CD4-positive, alpha-beta T cell treated with Interleukin-6 for 4 hours (primary cell): Measurements from ENCODE around the gene GNAO1.

Experiments used
- DNase-seq: peaks from one replicate; pipeline ENCODE4 v3.0.0-alpha.2; 2020; ENCODE audit warnings: mixed read lengths

Gene GNAO1

DNA sequence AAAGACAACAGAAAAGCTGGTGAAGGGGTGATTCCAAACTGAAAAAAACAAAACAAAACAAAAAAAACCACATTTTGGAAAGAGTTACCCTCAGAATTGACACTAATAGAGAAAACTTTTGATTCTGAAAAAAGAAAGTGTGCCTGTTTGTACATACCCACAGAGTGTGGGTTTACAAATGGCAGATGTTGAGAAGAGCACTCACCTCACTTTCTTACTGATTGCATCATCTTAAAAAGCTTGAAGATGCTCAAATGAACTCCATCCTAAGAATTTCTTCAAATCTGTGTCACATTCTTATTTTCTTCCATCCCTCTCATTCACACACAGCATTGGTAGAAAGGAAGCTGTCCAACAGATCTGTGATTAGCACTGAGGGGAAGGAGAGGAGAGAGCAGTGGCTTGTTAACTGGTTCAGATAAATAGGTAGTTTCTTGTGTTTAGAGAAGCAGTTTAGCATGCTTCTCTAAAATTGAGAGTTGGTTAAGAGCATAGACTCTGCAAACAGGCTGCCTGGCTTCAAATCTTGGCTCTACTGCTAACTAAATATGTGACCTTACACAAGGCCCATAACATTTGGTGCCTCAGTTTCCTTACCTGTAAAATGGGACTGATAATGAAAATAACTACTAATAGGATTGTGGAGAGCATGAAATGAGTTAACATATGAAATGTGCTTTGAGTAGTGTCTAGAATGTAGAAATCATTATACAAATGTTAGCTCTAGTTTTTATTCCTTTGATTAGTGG, 6.9 kb downstream of the GNAO1 start:
- no peak for DNase-seq

DNA sequence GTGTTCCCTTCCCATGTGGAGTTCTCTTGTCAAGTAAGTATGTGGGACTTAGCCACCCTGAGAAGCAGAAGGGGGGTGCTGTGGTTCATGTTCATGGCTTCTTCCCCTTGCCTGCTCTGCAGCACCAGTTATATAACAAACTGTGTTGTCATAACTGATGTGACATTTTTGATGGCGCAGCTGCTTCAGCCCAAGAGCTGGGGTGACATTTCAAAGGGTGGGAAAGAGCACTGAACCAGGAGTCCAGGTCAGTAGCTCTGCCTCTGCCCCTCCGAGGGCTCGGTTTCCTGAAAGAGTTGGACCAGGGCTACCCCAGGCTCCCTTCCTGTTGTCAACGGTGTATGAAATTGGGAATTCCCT, 7.4 kb downstream of the GNAO1 start:
- no peak for DNase-seq

DNA sequence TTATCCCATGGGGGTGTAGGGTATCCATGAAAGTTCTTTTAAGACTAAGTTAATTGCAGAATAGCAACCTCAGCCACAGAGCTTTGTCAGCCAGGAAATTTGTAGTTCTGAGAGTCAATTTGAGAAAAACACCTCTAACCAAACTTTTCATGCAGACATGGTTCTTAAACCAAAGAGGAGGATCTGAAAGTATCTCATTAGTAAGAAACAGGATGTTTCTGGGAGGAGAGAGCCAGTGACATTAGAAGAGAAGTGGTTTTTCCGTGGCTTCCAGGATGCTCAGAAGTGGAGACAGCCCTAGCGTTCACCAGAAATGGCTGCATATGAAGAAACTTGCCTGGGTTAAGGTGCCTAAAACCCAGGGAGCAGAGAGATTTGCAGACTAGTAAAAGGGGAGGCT, 7.9 kb downstream of the GNAO1 start:
- peak; percentile 26 for DNase-seq

DNA sequence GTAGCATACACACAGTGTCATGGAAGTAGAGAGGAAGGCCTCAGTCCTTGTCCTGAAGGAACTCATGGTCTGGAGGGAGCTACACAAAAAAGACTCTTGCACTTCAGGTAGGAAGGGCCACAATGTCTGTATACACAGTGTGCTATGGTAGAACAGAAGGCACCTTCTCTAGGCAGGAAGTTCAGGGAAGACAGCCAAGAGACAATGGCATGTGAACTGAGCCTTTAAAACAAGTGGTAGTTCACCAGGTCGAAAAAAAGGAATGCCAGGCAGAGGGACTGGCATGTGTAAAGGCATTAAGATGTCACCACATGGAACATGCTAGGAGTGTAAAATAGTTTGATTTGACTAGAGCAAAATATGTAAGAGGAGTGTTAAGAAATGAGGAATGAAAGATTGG, 9.7 kb downstream of the GNAO1 start:
- no peak for DNase-seq

DNA sequence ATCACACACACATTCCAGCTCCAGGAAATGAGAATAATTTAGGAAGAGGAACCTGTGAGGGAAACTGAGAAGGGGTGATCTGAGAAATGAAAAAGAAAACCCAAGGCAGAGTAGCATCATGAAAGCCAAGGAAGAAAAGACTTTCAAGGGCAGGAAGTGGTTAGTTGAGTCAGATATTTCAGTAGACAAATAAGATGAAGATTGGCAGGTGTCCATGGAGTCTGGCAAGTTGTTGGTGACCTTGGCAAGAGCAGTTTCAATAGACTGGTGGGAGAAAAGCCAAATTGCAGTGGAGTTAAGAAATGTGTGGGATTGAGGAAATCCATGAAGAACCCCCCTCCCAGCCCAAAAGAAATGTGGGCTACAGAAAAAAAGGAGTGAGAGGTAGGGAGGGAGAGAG, 10.7 kb downstream of the GNAO1 start:
- peak; percentile 57 for DNase-seq

DNA sequence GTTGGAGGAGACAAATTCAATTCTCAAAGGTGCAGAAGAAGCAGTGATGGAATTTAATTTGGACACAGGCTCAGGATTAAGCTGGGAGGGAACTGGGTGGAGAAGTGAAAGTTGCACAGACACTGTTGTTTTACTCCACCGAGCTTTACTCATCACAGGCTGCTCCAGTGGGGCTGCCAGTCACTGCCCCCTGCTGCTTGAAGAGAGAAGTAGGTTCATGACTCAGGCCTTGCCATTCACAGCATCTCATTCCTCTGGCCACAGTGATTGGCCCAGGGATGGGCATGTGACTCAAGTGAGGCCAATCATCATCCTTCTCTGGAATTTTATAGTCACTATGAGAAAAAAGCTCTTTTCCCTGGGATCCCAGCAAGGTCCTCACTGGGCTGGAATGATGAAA, 11.8 kb downstream of the GNAO1 start:
- peak; percentile 68 for DNase-seq

DNA sequence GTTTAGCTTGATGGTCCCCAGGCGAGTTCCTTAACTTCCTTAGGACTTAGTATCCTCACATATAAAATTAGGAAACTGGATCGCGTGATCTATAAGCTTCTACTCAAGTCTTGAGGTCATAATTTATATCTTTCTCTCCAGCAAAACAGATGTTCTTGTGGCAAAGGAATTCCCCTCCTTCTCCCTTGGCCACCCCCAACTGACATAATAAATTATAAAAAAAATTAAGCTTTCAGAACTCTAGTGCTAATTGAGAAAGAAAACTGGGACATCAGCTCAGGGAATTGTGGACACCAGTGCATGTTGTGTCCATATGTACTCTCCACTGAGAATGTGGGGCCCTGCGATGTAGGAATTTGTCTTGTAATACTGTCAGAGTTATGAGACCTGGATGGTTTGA, 13.5 kb downstream of the GNAO1 start:
- no peak for DNase-seq

DNA sequence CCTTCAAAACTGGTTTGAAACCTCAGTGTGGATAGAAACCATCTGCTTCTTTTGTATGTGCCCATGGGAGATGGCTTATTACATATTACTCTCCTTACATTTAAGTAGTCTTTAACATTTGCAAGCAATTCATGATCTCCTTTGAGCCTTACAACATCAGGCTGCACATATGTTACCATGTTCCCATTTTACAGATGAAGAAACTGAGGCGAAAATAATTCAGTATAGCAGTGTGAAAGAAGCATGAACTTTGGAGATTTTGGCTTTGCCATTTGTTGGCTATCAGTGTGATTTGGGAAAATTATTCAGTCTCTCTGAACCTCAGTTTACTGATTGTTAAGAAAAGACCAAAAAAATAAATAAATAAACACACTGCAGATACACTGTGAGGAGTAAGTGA, 15.7 kb downstream of the GNAO1 start:
- no peak for DNase-seq

DNA sequence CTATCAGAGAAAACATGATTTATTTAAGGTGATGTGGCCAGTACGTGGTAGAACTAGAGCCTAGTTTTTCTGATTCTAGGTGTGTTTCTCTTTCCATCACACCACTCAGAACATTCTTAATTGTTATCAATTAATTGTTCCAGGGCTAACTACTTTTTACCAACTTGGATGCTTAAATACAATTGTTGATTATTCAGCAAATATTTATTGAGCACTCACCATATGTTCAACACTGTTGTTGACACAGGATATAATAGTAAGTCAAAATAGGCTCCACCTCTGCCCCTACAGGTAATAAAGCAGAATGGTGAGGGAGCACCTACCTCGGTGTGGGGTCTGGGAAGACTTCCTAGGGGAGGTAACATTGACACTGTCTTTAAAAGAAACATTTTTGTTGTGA, 16.1 kb downstream of the GNAO1 start:
- no peak for DNase-seq

DNA sequence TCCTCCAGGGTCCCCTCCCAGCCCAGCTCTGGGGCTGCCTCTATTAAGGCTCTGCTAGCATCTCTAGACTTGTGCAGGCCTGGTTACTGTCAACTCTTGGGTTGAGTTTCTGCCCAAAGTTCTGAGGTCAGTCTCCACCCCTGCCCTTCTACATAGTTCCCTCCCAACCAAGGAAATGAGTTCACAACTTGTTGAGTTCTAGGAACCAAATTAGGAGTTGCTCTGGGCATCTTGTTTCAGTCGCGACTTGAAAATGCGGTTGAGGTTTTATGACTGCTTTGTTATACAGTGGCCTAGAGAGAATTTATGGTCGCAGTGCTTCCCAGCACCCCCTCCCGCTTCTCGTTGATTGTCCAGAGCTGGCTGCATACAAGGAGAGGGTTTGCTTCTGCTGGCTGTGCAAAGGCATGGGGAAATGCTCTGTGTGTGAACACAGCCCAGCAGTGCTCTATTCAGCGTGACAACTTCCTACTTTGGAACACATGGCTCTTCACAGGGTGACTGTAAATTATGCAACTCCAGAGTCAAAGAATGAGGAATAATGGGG, 20.2 kb downstream of the GNAO1 start:
- DNase-seq = no peak

DNA sequence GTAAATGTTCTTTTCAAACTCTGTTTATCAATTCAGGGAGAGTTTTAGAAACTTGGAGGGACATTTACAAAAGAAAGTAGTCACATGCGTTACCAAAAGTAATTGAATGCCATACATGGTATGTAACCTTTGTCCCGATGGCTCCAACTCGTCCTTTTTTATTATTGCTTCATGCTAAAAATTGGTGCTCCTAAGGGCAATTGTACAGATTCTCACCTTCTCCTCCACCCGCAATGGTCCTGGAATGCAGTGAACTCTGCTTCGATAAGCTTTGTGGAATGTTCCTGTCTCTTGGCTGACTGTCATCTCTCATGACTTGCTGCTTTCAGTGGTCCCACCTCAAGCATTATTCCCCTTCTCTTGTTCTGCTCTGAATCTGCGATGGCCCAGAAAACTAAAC, 20.9 kb downstream of the GNAO1 start:
- no peak for DNase-seq

DNA sequence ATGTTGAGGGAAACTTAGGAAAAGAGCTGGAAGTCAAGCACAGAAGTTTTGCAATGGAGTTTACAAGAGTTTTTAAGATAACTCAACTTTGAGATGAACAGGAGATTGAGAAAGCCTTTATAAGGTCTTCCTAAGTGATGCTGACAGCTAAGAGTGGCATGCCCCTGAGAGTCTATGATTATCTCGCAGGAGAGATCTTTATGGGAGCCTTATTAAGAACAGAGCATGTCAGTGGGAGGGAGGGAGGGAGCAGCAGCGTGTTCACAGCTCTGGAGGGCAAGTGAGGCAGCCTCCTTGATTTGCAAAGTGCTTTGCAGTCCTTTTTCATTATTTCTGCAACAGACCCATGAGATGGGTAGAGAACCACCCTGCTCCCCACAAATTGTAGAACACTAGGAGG, 30.7 kb downstream of the GNAO1 start:
- no peak for DNase-seq

DNA sequence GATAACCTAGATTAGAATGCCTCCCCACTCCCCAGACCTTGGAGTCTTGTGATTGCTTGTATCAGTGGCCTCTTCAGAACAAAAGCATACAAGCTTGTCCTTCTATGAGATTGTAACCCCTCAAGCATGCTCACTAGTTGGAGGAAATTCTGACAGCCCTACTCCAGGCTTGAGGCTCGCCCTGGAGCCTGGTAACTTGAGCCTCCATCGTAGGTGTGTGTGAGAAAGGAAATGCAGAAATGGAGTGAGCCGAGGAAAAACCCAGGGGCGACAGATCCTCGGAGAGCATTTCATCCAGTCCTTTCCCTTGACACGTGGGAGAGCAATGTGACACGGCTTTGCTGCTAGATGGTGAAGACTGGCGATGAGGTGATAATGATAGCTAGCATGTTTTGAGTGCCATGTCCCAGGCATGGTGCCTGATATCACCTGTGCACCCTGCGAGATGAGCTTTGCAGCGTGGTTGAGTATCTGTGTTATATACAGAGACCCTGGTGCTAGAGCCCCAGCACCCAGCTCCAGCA, 31.2 kb downstream of the GNAO1 start:
- no peak for DNase-seq

DNA sequence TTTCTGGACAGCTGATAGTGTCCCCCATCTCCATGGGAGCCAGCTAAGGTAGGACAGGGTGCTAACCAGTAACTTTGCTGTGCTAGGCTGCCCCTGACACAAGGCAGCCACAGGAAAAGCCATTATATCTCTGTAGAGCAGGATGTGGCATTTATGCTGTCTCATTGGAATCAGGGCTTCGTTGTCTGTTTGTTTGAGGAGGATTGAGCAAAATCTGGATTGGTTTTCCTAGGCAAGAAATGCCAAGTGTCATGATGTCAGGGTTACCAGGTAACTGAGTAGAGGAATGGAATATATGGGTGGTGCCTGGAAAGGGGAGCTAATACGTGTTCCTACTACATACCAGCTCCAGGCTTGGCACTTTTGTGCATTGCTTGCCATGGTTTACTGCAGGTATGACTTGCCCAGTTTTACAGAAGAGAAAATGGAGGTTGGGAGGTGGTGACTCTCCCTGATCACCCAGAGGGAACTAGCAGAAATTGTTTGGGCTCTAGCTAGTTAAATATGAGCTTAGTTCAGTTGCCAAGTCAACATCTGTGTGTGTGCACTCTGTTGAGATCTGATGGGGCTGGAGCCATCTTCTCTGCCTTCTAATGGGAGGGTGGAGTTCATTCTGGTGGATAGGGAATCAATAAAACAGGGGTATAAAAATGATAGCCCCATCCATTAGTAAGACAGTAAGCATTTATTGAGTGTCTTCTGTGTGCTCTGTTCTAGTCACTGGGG, 33.9 kb downstream of the GNAO1 start:
- DNase-seq = no peak

DNA sequence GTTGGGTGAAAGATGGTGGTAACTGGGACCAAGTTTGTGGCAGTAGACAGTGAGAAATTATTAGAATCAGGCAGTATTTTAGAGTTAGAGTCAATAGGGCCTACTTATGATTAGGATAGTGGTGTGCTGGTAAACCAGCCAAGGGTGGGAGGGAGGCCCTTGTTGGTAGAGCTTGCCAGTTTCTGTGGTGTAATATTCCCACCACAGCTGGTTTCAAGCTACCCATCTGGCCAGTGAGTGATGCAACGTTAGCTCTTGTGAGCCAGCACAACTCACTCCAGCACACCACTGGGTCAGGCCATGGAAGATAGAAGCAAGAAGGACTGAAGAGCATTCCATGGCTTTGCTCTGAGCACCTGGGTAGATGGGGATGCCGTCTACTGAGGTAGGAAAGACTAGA, 34.9 kb downstream of the GNAO1 start:
- DNase-seq = no peak

DNA sequence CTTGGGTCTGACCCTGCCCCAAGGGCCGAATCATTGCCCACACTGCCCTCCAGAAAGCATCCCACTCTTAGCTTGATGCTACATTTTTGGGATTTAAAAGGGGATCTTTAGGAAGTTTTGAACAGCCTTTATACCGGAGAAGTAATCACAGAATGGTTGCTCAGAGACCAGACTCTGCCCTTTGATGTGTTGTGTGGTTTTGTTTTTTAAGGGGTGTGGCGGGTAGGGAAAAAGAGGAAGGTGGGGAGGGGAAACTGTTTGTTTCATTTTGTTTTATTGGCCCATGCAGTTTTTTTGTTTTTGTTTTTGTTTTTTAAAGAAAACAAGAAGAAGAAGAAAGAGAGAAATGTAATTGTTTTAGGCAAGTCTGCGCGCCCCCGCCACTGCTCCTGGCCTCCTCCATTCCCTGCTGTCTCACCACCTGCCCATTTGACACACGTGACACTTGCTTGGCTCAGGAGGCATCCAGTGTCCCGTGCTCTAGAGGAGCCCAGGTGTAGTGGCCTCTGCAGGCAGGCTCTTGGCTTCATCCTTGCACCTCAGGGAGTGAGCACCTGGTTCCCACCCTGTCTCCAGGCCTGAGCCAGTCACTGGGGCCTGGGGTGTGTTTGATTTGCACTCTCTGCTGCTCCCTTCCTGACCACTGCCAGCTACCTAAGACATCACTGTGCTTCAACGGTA, 35.7 kb downstream of the GNAO1 start:
- peak; percentile 17 for DNase-seq

DNA sequence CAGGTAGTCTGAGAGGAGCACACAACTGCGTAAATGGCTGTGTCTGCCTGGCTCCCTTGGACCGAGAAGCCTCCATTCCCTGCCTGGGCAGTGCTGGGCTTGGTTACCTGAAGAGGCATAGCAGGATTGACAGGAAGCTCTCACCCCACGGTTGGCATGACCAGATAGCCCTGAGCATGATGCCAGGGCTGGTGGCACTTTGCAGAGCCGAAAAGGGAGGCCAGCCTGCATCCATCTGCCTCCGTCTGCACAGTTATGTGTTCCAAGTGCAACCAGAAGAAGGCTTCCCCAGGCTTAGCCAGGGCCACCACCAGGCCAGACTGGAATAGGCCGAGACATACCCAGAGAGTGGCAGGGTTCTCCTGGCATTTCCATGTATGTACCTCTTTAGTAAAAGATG, 36.6 kb downstream of the GNAO1 start:
- DNase-seq = no peak

DNA sequence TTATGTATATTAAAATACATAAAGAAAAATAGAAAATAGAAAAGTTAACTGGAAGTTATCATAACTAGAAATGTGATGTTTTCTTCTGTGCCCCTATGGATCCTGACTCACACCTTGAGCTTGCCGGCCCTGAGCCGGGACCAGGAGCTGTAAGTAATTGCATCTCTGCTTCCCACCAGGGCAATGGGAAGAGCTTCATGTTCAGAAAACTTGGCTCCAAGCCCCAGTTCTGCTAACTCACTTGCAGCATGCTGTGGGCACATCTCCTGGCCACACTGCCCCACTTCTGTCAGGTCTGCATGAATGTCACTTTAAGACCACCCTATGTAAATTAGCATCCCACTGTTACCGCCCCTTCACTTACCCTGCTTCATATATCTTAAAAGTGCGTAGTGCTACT, 37.2 kb downstream of the GNAO1 start:
- DNase-seq = no peak

DNA sequence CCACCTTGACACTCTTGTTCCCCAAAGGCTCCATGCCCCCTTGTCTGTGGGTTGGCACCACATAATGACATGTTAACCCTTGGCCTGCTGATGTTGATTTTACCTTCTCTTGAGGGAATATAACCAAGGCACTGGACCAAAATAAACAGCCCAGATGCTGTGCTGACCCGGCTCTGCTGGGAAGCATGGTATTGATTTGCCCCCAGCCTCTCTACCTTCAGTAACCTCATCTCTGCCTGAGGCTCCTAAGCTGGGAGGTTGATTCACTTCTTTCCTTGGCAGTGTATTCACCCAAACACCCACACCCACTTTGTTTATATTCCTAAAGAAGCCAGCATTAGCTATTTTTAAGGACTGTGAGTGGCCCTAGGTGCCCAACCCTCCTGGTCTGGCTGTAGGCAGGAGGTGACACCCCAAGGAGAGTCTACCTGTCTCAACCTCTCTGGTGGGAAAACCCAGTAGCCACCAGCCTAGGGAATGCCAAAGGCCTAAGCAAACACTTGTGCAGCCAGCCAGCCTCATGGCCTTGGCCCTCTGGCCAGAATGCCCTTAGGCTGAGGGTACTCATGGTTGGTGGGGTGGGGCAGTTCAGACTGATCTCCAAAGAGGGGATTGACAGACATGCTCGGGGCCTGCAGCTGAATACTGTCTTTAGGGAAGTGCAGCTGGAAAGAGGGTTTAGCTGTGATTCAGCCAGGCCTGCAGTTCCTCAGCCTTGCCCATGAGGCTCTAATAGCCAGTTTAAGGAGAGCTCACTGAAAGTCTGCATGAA, 42.7 kb downstream of the GNAO1 start:
- no peak for DNase-seq

DNA sequence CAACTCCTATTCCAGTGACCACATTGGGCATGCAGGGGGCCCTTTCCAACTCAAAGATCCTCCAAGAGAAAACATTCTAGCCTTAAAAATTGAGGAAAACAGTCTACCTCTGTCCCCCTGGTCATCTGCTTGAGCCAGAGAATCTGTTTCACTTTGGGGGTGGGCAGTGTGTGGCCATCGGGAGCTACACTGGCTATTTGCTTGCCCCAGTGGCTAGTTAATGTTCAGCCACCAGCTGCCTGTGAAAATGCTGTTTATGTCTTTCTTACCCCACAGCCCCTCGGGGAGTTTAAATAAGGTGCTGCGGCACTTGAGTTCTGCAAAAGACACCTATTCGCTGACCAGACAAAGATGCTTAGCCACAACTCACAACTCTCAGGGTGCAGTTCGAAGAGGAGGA, 43.4 kb downstream of the GNAO1 start:
- DNase-seq = no peak

DNA sequence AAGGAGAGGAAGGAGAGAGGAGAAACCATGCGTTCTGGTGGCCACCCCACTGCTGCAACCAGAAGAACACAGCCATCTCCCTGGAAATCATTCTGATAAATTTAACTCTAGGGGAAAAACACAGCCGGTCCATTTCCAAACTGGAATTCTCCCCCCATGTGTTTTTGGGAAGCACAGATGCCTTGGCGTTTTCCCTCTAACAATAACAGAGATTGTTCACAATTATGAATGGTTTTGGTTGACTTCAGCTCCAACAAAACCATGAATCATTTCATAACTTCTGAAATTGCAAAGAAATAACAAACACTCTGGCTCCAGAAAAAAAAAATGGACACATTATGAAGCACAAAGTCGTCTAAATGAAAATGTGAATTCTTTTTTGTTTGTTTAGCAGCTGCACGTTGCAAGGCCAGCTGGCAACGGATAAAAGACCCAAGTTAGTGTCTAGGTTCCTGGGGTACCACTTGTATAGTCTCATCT, 46.2 kb downstream of the GNAO1 start:
- no peak for DNase-seq

DNA sequence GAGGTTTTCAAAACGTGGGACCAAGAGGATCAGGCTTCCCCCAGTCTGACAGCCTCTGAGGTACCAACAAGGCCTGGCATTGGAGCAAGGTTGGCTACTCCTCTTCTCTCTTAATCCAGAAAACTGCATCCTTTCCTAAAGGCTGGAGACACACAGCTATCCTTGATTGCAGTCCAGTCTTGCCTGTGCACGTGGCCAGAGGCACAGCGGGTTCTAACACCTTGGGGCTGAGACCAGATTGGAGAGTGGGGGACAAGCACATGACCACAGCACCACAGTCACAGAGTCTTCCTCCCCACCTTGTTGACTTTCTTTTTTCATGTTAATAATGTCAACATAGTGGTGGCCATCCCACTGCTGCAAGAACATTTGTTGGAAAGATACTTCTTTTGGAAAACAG, 46.9 kb downstream of the GNAO1 start:
- no peak for DNase-seq

DNA sequence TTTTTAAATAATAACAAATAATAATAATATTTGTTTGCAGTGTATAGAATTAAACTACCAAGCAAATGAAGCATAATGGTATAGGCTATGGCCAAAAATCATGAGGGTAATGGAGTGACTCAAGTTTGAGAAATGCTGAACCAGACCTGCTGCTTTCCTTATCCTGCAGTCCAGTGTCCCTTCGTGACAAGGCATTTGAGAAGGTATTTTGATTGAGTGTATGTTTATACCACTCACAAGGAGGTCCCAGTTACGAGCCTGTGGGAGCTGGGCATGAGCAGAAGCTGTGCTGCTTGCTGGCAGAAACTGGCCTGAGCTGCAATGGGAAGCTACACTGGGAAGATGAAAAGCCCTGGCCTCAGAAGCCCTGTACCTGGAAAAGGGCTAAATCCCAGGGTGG, 50.3 kb downstream of the GNAO1 start:
- DNase-seq = no peak
